ENCODE data around the gene MAD1L1.
A peak's percentile ranks its signal among the peaks of the same experiment; 100 is the strongest.

The MAD1L1 gene

DNA sequence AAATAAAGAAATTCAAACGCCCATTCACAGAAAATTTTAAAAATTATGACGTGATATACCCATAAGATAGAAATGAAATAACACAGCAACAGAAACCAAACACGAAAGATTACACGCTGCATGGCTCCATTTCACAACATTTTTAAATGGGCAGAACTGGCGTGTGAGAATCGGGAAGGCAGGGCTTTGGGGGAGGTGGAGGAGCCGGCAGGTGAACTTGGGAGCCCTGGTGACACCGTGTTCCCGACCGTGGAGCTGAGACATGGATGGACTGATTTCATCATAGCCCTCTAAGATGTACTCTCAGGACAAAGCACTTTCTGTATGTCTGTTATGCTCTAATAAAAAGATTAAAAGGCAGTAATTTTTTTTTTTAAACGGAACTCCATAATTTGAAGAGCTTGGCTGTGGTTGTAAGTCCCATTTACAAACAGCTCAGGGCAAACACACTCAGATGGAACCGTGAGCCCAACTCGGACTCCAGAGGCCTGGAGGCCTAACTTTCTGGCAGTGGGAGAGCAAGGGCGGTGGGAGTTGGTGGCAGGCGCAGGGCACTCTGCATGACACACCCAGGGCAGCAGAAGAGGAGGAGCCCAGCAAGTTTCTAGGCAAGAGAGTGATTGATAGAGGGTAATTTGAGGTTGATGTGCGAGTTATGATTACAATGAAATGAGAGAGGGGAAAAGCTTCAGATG is 203.4 kb downstream of the MAD1L1 start:
- Histone ChIP-seq H3K4me3 (ENCODE audit: low read length) (no peak overlapping the region), H3K9me3 (ENCODE audit: insufficient read depth, low read depth, low read length) (peaks cover 31% of the 10 kb centered on the region; the same call in 1 of the 2 replicates), H3K27ac (ENCODE audit: low read depth, low read length) (no peak overlapping the region), H3K27me3 (ENCODE audit: insufficient read depth, low read length) (no peaks in the 10 kb centered on the region), H3K36me3 (ENCODE audit: insufficient read depth, low read length) (no peaks in the 10 kb centered on the region; the same call in 1 of the 2 replicates), H3K9ac (ENCODE audit: low read depth, low read length) (no peak overlapping the region), H3K4me1 (ENCODE audit: insufficient read depth, low read length) (0 out of 2 replicates have a peak, but pooled peaks cover 2% of the 10 kb centered on the region)
- WGBS = 96% methylated on average over 16 of the region's 16 CpGs

GRCh38 chr7:2028733-2029132 is 204.0 kb downstream of the MAD1L1 start:
- H3K4me3 ChIP-seq (ENCODE audit: low read length) = no peak overlapping the region
- no peaks in the 10 kb centered on the region; the same call in 1 of the 2 replicates for H3K36me3 ChIP-seq (ENCODE audit: insufficient read depth, low read length)
- no peaks in the 10 kb centered on the region for H3K27me3 ChIP-seq (ENCODE audit: insufficient read depth, low read length)
- H3K27ac ChIP-seq (ENCODE audit: low read depth, low read length) = no peak overlapping the region
- no peak overlapping the region for H3K9ac ChIP-seq (ENCODE audit: low read depth, low read length)
- WGBS = 96% methylated on average over 6 of the region's 7 CpGs
- peaks cover 31% of the 10 kb centered on the region; the same call in 1 of the 2 replicates for H3K9me3 ChIP-seq (ENCODE audit: insufficient read depth, low read depth, low read length)
- H3K4me1 ChIP-seq (ENCODE audit: insufficient read depth, low read length) = 0 out of 2 replicates have a peak, but pooled peaks cover 2% of the 10 kb centered on the region

DNA sequence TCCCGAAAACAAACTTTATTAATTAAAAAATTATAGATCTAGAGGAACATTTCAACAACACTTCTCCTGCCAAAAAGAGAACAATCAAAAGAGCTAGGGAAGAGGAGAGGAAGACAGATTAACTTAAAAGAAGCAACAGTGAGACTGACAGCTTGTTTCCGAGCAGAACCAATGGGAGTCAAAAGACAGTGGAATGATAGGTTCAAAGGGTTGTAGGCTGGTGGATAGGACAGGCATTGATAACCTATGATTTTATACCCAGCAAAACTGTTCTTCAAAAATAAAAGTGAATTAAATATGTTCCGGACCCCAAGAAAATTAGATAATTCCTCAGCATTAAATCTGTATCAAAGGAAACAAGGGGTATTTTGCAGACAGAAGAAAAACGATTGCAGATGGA is 207.6 kb downstream of the MAD1L1 start:
- Histone ChIP-seq H3K27ac (ENCODE audit: low read depth, low read length) (no peak overlapping the region), H3K9me3 (ENCODE audit: insufficient read depth, low read depth, low read length) (peaks cover 31% of the 10 kb centered on the region; the same call in 1 of the 2 replicates), H3K9ac (ENCODE audit: low read depth, low read length) (no peak overlapping the region), H3K4me1 (ENCODE audit: insufficient read depth, low read length) (no peaks in the 10 kb centered on the region), H3K4me3 (ENCODE audit: low read length) (no peak overlapping the region), H3K36me3 (ENCODE audit: insufficient read depth, low read length) (no peaks in the 10 kb centered on the region; the same call in 1 of the 2 replicates), H3K27me3 (ENCODE audit: insufficient read depth, low read length) (no peaks in the 10 kb centered on the region)
- 97% methylated on average over 1 of the region's 4 CpGs for WGBS

GRCh38 chr7:2024567-2024918 is 208.2 kb downstream of the MAD1L1 start:
- no peaks in the 10 kb centered on the region; the same call in 1 of the 2 replicates for H3K36me3 ChIP-seq (ENCODE audit: insufficient read depth, low read length)
- H3K27me3 ChIP-seq (ENCODE audit: insufficient read depth, low read length) = no peaks in the 10 kb centered on the region
- H3K27ac ChIP-seq (ENCODE audit: low read depth, low read length) = no peak overlapping the region
- H3K4me3 ChIP-seq (ENCODE audit: low read length) = no peak overlapping the region
- H3K4me1 ChIP-seq (ENCODE audit: insufficient read depth, low read length) = no peaks in the 10 kb centered on the region
- WGBS = 91% methylated on average over 4 of the region's 4 CpGs
- H3K9ac ChIP-seq (ENCODE audit: low read depth, low read length) = no peak overlapping the region
- peaks cover 31% of the 10 kb centered on the region; the same call in 1 of the 2 replicates for H3K9me3 ChIP-seq (ENCODE audit: insufficient read depth, low read depth, low read length)

DNA sequence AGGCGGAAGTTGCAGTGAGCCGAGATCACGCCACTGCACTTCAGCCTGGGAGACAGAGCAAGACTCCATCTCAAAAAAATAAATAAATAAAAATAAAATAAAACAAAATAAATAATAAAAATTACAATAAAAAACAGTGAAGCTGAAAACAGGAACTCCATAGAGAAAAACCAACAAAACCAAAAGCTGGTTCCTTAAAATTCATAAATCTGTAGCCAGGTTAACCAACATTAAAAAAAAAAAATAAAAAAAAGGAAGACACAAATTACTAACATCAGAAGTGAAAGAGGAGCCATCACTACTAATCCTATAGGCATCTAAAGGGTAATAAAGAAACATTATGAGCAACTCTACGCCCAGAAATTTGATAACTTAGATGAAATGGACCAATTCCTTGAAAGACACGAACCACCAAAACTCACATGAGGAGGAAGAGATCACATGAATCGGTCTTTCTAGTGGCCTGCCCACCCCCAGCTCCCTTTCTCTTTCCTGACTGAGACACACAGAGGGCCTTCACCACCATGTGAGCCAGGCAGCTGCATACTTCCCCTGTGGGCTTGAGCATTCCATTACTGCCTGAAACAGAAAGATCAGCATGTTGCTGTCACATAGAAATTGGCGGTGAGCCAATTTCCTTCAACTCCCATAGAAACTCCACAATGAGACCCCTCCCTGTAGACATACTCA is 208.7 kb downstream of the MAD1L1 start:
- Histone ChIP-seq H3K4me1 (ENCODE audit: insufficient read depth, low read length) (no peaks in the 10 kb centered on the region), H3K4me3 (ENCODE audit: low read length) (no peak overlapping the region), H3K27me3 (ENCODE audit: insufficient read depth, low read length) (no peaks in the 10 kb centered on the region), H3K9me3 (ENCODE audit: insufficient read depth, low read depth, low read length) (peaks cover 31% of the 10 kb centered on the region; the same call in 1 of the 2 replicates), H3K36me3 (ENCODE audit: insufficient read depth, low read length) (no peaks in the 10 kb centered on the region; the same call in 1 of the 2 replicates), H3K9ac (ENCODE audit: low read depth, low read length) (no peak overlapping the region), H3K27ac (ENCODE audit: low read depth, low read length) (no peak overlapping the region)
- WGBS = 85% methylated on average over 7 of the region's 7 CpGs

DNA sequence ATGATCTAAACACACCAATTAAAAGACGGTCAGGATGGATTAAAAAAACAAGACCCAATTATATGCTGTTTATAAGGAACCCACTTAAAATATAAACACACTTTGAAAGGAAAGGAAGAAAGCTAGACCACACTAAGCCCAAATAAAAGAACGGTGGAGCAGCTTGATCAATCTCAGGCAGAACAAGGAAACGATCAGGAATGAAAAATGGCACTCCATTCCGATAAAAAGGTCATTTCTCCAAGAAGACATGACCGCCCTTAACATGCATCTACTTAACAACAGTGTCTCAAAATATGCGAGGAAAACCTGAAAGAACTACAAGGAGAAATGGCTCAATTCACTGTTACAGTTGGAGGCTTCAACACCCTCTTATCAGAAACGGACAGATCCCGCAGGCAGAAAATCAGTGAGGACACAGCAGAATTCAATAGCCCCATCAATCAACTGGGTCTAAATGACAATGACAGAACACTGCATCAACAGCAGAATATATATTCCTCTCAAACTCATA is 210.0 kb downstream of the MAD1L1 start:
- Histone ChIP-seq H3K27me3 (ENCODE audit: insufficient read depth, low read length) (no peaks in the 10 kb centered on the region), H3K4me3 (ENCODE audit: low read length) (no peak overlapping the region), H3K36me3 (ENCODE audit: insufficient read depth, low read length) (no peaks in the 10 kb centered on the region; the same call in 1 of the 2 replicates), H3K9me3 (ENCODE audit: insufficient read depth, low read depth, low read length) (peaks cover 25% of the 10 kb centered on the region; the same call in 1 of the 2 replicates), H3K27ac (ENCODE audit: low read depth, low read length) (no peak overlapping the region), H3K9ac (ENCODE audit: low read depth, low read length) (no peak overlapping the region), H3K4me1 (ENCODE audit: insufficient read depth, low read length) (no peaks in the 10 kb centered on the region)
- 92% methylated on average over 8 of the region's 8 CpGs for WGBS

DNA sequence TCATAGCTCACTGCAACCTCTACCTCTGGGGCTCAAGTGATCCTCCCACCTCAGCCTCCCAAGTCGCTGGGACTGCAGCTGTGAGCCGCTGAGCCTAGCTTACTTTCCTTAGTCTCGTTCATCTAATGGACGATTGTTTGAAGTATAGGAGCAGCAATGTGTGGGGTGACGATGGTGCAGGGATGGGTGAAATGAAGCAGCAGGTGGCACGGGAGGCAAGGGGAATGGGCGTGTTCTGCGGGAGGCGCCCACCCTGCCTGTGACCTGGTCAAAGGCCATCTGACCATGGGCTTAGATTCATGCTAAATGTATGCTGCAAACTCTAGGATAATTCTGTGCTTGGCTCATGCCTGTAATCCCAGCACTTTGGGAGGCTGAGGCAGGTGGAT is 210.7 kb downstream of the MAD1L1 start:
- Histone ChIP-seq H3K27me3 (ENCODE audit: insufficient read depth, low read length) (no peaks in the 10 kb centered on the region), H3K36me3 (ENCODE audit: insufficient read depth, low read length) (no peaks in the 10 kb centered on the region; the same call in 1 of the 2 replicates), H3K4me3 (ENCODE audit: low read length) (no peak overlapping the region), H3K9ac (ENCODE audit: low read depth, low read length) (no peak overlapping the region), H3K27ac (ENCODE audit: low read depth, low read length) (no peak overlapping the region), H3K9me3 (ENCODE audit: insufficient read depth, low read depth, low read length) (peaks cover 25% of the 10 kb centered on the region; the same call in 1 of the 2 replicates), H3K4me1 (ENCODE audit: insufficient read depth, low read length) (no peaks in the 10 kb centered on the region)
- 94% methylated on average over 9 of the region's 9 CpGs for WGBS

GRCh38 chr7:2019711-2020511 is 212.8 kb downstream of the MAD1L1 start:
- H3K9me3 ChIP-seq (ENCODE audit: insufficient read depth, low read depth, low read length) = peaks cover 6% of the 10 kb centered on the region; the same call in 1 of the 2 replicates
- no peaks in the 10 kb centered on the region for H3K4me1 ChIP-seq (ENCODE audit: insufficient read depth, low read length)
- H3K27ac ChIP-seq (ENCODE audit: low read depth, low read length) = no peak overlapping the region

GRCh38 chr7:2019461-2019710 is 213.4 kb downstream of the MAD1L1 start:
- H3K9me3 ChIP-seq (ENCODE audit: insufficient read depth, low read depth, low read length) = 0 out of 2 replicates have a peak, but pooled peaks cover under 1% of the 10 kb centered on the region
- no peak overlapping the region for H3K4me3 ChIP-seq (ENCODE audit: low read length)
- no peak overlapping the region for H3K9ac ChIP-seq (ENCODE audit: low read depth, low read length)
- 94% methylated on average over 10 of the region's 10 CpGs for WGBS
- no peaks in the 10 kb centered on the region for H3K27me3 ChIP-seq (ENCODE audit: insufficient read depth, low read length)
- no peak overlapping the region for H3K27ac ChIP-seq (ENCODE audit: low read depth, low read length)
- no peaks in the 10 kb centered on the region for H3K36me3 ChIP-seq (ENCODE audit: insufficient read depth, low read length)
- no peaks in the 10 kb centered on the region for H3K4me1 ChIP-seq (ENCODE audit: insufficient read depth, low read length)

More at GRCh38 chr7:2019711-2020511, 212.8 kb downstream of the MAD1L1 start:
- 92% methylated on average over 43 of the region's 43 CpGs for WGBS
- H3K36me3 ChIP-seq (ENCODE audit: insufficient read depth, low read length) = no peaks in the 10 kb centered on the region
- H3K4me3 ChIP-seq (ENCODE audit: low read length) = no peak overlapping the region
- no peak overlapping the region for H3K9ac ChIP-seq (ENCODE audit: low read depth, low read length)
- H3K27me3 ChIP-seq (ENCODE audit: insufficient read depth, low read length) = no peaks in the 10 kb centered on the region

DNA sequence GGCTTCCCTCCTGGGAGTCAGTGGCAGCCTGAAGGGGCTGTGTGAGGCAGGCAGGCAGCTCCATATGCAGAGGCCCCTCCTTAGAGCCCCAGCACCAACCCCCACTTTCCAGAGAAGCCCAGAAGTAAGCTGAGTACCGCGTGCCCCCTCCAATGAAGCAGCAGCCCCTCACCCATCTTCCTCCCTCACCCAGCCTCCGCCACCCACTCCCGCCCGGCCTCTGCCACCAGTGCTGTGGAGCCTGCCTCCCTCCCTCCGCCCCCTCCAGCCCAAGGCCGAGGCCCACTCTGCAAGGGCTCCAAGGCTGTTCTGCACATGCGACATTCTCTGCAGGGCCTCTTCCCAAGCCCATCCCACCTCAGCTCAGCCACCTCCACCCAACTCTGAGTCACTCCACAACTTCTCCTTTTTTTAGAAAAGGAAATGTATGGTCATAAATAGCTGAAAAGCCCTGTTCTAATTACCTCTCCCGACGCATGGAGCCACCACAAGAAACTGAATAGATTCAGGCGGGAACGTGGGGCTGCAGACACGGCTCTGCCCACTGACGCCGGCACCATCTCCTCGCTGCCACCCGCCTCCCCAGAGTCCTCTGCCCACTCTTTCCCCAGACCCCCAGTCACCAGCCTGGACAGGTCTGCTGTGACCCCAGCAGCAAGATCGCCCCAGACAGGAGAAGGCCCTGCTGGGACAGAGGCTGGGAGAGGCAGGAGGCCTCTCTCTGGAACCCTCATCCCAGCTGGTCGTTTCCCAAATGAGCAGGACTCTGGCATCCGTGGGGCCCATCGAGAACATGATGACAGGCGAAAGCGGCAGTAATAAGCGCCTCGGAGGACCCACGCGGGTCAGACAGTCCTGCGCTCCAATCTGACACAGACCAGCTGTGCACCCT is 213.9 kb downstream of the MAD1L1 start:
- H3K27me3 ChIP-seq (ENCODE audit: insufficient read depth, low read length) = no peaks in the 10 kb centered on the region
- no peak overlapping the region for H3K27ac ChIP-seq (ENCODE audit: low read depth, low read length)
- H3K9me3 ChIP-seq (ENCODE audit: insufficient read depth, low read depth, low read length) = no peaks in the 10 kb centered on the region
- no peak overlapping the region for H3K4me3 ChIP-seq (ENCODE audit: low read length)
- H3K4me1 ChIP-seq (ENCODE audit: insufficient read depth, low read length) = no peaks in the 10 kb centered on the region
- H3K9ac ChIP-seq (ENCODE audit: low read depth, low read length) = peak overlapping the region; percentile 14; the same call in 1 of the 2 replicates
- H3K36me3 ChIP-seq (ENCODE audit: insufficient read depth, low read length) = no peaks in the 10 kb centered on the region
- WGBS = 87% methylated on average over 28 of the region's 28 CpGs

Data from HUES64 (cell line).